Heart left ventricle (tissue), 13 donors: ENCODE results near the gene CBFA2T2.

Experiments used
- CTCF ChIP-seq, 12 donors: fragments of 200-600 bp; sonication (generic) in 4 of 12; IDR thresholded peaks; one replicate each; pipeline versions ENCODE4 v1.5.0 to v1.8.0; 2018 to 2022; ENCODE audit warnings: antibody characterized with exemption in 12 of 12, mild to moderate bottlenecking in 5 of 12
- POLR2A ChIP-seq, 2 donors: fragments of 450-650 bp; IDR thresholded peaks; one replicate each; pipeline ENCODE4 v1.6.1; 2017; ENCODE audit warnings: antibody characterized with exemption in 2 of 2, mild to moderate bottlenecking in 2 of 2, moderate library complexity in 2 of 2
- donor health status: ischemic (EF 13 %, LVEDD 7.1; RV severe dilation, severe dysfunction).
- donor health status: DM: no; HTN: yes; CAD: no.
- donor health status: DM: no; HTN: no; CAD: no.
- donor health status: ischemic (EF 25% LVEDD 6.9; RV normal size, moderate dysfunction).
- donor health status: ischemic (EF 25% LVEDD 5.7; RV mildly dilated, moderate dysfunction).
- donor health status: ischemic (EF 35%, LVEDD 5.7; RV mildly dilated, moderate dysfunction).
- donor health status: nonischemic (EF 11% LVEDD 7.7; RV severe dilation, severe dysfunction).
- donor health status: DM: yes; HTN: yes; CAD: no.
- donor health status: PGD.
- donor health status: ischemic (EF 29% LVEDD 5.4; RV normal size, mild dysfunction).
- donor health status: nonischemic (EF 23%, LVEDD 6.1; RV moderate dilation, normal function).

- no peak for TF ChIP-seq POLR2A (IDR thresholded peaks at IDR 0.05)
- no peak for TF ChIP-seq CTCF (IDR thresholded peaks at IDR 0.05)
These were observed 169.0 kb downstream of the CBFA2T2 start for GRCh38 chr20:33658929-33659328.
